Neutrophil (primary cell): ENCODE data around the gene SYNC.
"Not testable (repeated sequence)": the region's sequence is repeated elsewhere in the genome, so short reads cannot be mapped to it uniquely, and the experiment has no call there.

Experiments
- H3K27ac ChIP-seq: fragments of 200-600 bp; sonication (generic); 2 replicates; pipeline ENCODE4 v1.5.1; 2016; ENCODE audit warnings: mild to moderate bottlenecking, moderate library complexity
- H3K27me3 ChIP-seq: fragments of 200-600 bp; sonication (generic); 2 replicates; pipeline ENCODE4 v1.6.0; 2016; ENCODE audit warnings: mild to moderate bottlenecking
- H3K36me3 ChIP-seq: fragments of 200-600 bp; sonication (generic); 2 replicates; pipeline ENCODE4 v1.5.1; 2017
- H3K4me1 ChIP-seq, 2 experiments: fragments of 200-600 bp in 1 of 2; sonication (generic) in 1 of 2; 1 replicate in 1 of 2; 2 replicates in 1 of 2; pipeline versions ENCODE4 v1.5.1 to v1.6.1; 2013 to 2016; ENCODE audit warnings: low read depth in 1 of 2, low read length in 1 of 2, mild to moderate bottlenecking in 1 of 2, moderate library complexity in 1 of 2; ENCODE audit not compliant: control insufficient read depth in 1 of 2, insufficient read depth in 1 of 2
- H3K4me3 ChIP-seq, 2 experiments: fragments of 200-600 bp in 1 of 2; sonication (generic) in 1 of 2; 1 replicate in 1 of 2; 2 replicates in 1 of 2; pipeline ENCODE4 v1.5.1; 2013 to 2016; ENCODE audit warnings: low read depth in 1 of 2, low read length in 1 of 2, mild to moderate bottlenecking in 1 of 2, moderate library complexity in 1 of 2
- H3K9me3 ChIP-seq: fragments of 200-600 bp; sonication (generic); 2 replicates; pipeline ENCODE4 v1.5.1; 2016
- CTCF ChIP-seq: fragments of 200-600 bp; sonication (generic); IDR thresholded peaks from 2 replicates; pipeline ENCODE4 v1.5.1; 2016; ENCODE audit warnings: antibody characterized with exemption

Gene SYNC

DNA sequence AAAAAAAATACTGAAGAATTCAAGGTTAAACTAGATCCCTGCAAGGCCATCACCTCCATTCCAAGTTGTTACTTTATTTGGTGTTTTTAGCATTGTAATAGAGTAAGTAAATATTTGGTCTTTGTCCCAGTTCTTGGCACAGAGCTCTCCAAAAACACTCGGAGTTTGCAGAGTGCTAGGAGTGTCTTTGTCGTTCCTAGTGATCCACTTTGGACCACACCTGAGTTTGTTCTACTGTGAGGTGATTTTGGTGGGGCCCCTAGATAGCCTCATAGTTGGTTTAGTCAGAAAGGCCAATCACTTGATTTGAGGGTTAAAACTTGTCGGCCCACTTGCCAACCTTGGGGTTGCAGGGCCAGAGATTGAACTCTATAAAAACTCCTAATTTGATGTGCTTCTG, 25.6 kb downstream of the SYNC start:
- Histone ChIP-seq H3K4me3 (no peak overlapping the region), H3K4me1 (no peaks in the 10 kb centered on the region), H3K36me3 (peaks cover 94% of the 10 kb centered on the region), H3K27me3 (no peaks in the 10 kb centered on the region), H3K27ac (no peak overlapping the region), H3K9me3 (no peaks in the 10 kb centered on the region)
- TF ChIP-seq CTCF, result no peak

DNA sequence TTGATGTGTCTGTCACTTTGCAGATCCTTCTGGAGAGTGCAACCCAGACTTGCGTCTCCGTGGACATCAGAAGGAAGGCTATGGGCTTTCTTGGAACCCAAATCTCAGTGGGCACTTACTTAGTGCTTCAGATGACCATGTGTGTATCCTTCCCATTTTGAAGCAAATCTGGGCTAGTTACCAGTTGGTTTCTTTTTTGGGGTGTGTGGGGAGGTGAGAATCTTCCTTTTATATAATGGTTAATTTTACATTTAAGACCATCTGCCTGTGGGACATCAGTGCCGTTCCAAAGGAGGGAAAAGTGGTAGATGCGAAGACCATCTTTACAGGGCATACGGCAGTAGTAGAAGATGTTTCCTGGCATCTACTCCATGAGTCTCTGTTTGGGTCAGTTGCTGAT, 33.9 kb downstream of the SYNC start:
- not testable (repeated sequence) for H3K9me3 ChIP-seq, H3K4me1 ChIP-seq, H3K4me3 ChIP-seq, H3K27me3 ChIP-seq, H3K27ac ChIP-seq
- H3K36me3 ChIP-seq, result peaks cover 95% of the 10 kb centered on the region

- Histone ChIP-seq H3K4me3 (no peak overlapping the region), H3K36me3 (peaks cover 94% of the 10 kb centered on the region), H3K27ac (no peak overlapping the region), H3K9me3 (no peaks in the 10 kb centered on the region), H3K4me1 (no peaks in the 10 kb centered on the region), H3K27me3 (no peaks in the 10 kb centered on the region)
- no peak for TF ChIP-seq CTCF
Measured at GRCh38 chr1:32666901-32667566, 35.5 kb downstream of the SYNC start.

DNA sequence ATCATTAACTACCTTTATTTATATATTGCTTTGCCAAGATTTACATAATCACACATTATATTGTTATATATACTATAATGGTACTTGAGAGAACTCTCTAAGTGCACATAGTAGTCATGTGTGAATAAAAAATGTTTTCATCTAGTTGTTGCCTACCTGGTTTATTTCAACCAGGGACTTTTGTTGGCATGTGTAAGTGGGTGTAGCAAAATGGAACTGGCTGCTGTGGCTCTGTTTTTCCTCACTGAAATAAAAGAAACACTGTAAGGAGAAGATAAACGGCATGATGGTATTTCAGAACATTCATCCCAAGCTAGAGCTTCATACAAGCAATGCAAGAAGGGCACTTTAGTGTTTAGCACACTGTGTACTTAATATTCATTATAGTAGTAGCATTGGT, 36.7 kb downstream of the SYNC start:
- H3K4me1 ChIP-seq, result no peaks in the 10 kb centered on the region
- H3K27me3 ChIP-seq, result no peaks in the 10 kb centered on the region
- H3K4me3 ChIP-seq, result no peak overlapping the region
- H3K9me3 ChIP-seq, result no peaks in the 10 kb centered on the region
- H3K36me3 ChIP-seq, result peaks cover 88% of the 10 kb centered on the region
- no peak overlapping the region for H3K27ac ChIP-seq
- no peak for TF ChIP-seq CTCF

DNA sequence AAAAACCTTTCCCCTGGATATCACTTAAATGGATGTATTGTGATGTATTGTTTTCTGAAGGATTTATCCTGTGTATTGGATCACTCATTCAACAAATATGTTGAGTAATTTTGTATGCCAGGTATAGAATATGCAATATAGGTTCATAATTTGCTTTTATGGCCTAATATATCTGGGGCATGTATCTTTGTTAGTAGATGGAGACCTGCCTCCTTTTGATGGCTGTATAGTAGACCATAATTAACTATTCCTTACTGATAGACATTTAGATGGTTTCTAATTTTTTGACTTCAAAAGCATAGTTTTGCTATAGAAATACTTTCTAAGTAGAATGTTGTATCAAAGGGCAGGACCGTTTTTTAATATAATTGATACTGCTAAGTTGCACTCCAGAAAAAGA, 43.0 kb downstream of the SYNC start:
- no peak for TF ChIP-seq CTCF
- no peaks in the 10 kb centered on the region for H3K27me3 ChIP-seq
- no peak overlapping the region for H3K27ac ChIP-seq
- no peaks in the 10 kb centered on the region for H3K9me3 ChIP-seq
- no peak overlapping the region for H3K4me3 ChIP-seq
- H3K36me3 ChIP-seq, result peaks cover 78% of the 10 kb centered on the region
- H3K4me1 ChIP-seq, result no peaks in the 10 kb centered on the region

DNA sequence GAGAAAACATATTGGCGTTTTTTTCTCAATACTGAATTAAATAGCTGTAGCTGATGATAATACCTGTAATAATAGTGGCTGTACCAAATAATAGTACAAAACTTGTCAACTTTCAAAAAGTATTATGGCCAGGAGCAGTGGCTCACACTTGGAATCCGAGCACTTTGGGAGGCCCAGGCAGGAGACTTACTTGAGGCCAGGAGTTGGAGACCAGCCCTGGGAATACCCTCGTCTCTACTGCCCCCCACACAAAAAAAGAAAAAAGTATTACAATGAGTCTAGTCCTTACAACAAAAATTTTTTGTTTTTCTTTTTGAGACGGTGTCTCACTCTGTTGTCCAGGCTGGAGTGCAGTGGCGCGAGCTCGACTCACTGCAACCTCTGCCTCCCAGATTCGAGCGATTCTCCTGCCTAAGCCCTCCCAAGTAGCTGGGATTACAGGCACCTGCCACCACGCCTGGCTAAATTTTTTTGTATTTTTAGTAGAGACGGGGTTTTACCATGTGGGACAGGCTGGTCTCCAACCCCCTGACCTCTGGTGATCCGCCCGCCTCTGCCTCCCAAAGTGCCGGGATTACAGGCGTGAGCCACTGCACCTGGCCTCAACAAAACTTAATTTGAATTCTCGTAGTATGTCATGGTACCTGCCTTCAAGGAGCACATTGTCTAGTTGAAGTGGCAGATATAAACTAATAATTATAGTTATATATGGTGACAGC, 50.2 kb downstream of the SYNC start:
- peak overlapping the region; percentile 93 for H3K27ac ChIP-seq
- peaks cover 27 to 37% of the 10 kb centered on the region in 2 experiments for H3K4me1 ChIP-seq
- peak overlapping the region; percentile 79 to 99 for H3K4me3 ChIP-seq
- no peaks in the 10 kb centered on the region for H3K27me3 ChIP-seq
- H3K9me3 ChIP-seq, result no peaks in the 10 kb centered on the region
- peaks cover 20% of the 10 kb centered on the region for H3K36me3 ChIP-seq
- TF ChIP-seq CTCF, result no peak
